ENCODE data around the gene ZNF512. TPM values are rescaled to one million over a fixed set of nuclear protein-coding genes. Genes with fewer than 3 reads are reported as not detected.
"Not testable (repeated sequence)": the region's sequence is repeated elsewhere in the genome, so short reads cannot be mapped to it uniquely, and the experiment has no call there.

Gene ZNF512, protein sequence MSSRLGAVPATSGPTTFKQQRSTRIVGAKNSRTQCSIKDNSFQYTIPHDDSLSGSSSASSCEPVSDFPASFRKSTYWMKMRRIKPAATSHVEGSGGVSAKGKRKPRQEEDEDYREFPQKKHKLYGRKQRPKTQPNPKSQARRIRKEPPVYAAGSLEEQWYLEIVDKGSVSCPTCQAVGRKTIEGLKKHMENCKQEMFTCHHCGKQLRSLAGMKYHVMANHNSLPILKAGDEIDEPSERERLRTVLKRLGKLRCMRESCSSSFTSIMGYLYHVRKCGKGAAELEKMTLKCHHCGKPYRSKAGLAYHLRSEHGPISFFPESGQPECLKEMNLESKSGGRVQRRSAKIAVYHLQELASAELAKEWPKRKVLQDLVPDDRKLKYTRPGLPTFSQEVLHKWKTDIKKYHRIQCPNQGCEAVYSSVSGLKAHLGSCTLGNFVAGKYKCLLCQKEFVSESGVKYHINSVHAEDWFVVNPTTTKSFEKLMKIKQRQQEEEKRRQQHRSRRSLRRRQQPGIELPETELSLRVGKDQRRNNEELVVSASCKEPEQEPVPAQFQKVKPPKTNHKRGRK
- polyA plus RNA-seq (2013, experiment 1 of 2; ENCODE audit: insufficient read length), result 24.0 TPM
- 25.6 TPM for polyA plus RNA-seq (2013, experiment 2 of 2; ENCODE audit: insufficient read length)

DNA sequence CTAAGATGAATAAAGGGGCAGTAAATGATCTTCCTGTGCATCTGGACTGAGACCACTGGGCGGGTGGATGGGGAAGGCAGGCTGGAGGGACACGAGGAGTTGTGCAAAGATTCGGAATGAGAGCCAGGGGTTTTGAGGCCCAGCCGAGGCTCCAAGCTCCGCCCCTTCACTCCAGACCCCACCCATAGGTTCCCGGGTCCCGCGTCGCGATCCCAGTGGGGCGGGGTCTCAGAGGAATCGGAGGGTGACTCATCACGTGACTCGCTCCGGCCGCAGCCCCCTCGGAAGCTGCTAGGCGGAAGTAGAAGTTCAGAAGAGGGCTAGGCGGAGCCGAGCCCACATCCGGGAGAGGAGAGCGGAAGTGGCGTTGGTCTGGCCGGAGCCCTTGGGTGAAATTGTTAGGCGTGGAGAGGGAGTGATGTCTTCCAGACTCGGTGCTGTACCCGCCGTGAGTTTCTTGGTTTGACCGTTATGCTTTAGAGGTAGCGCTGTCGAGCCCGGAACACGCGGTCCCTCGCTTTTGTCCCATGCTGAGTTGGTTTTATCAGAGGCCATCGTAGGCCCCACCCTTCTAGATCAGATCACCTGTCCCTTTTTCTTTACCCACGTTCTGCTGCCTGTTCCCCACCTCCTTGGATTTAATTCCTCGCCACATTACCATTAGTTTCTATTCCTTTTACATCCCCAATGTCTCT is at the start of gene ZNF512:
TSS of gene ZNF512 (plus strand) at position 348 of the 695 bp plus-strand sequence. CDS start at position 419, 71 bp downstream.
- DNase-seq, result peak; percentile 97

DNA sequence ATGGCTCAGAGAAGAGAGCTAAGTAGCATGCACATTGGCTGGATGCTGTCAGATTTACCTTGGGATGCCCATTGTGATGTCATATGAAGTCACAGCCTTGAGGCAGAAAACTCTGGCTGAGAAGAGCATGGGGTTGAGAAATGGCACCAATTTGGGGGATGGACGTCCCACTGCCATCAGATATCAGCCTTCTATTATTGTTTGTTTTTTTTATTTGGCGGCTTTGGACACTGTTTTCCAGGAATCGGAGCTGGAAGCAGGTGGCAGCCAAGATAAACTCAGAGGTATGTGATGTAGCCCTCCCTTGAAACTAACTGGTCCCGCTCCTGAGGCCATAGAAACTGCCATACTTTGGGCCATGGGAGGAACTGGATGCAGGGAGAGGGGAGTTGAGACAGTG is 45.6 kb upstream of the ZNF512 start:
- no peak for DNase-seq

DNA sequence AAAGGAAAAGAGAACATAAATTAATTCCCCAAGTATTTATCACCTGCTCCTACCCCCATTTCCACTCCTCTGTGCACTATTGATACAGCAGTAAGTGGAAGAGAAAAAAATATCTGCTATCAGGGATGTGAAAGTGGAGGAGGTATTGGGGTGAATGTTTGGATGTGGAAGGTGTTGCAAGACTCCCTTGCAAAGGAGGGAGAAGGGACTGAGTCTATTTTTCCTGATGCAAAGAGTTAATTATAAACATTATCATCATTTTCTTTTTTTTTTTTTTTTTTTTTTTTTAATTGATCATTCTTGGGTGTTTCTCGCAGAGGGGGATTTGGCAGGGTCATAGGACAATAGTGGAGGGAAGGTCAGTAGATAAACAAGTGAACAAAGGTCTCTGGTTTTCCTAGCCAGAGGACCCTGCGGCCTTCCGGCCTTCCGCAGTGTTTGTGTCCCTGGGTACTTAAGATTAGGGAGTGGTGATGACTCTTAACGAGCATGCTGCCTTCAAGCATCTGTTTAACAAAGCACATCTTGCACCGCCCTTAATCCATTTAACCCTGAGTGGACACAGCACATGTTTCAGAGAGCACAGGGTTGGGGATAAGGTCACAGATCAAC is 43.9 kb upstream of the ZNF512 start:
- DNase-seq, result not testable (repeated sequence)

DNA sequence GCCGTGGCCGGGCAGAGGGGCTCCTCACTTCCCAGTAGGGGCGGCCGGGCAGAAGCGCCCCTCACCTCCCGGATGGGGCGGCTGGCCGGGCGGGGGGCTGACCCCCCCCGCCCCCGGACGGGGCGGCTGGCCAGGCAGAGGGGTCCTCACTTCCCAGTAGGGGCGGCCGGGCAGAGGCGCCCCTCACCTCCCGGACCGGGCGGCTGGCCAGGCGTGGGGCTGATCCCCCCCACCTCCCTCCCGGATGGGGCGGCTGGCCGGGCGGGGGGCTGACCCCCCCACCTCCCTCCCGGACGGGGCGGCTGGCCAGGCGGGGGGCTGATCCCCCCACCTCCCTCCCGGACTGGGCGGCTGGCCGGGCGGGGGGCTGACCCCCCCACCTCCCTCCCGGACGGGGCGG is 43.2 kb upstream of the ZNF512 start:
- not testable (repeated sequence) for DNase-seq

DNA sequence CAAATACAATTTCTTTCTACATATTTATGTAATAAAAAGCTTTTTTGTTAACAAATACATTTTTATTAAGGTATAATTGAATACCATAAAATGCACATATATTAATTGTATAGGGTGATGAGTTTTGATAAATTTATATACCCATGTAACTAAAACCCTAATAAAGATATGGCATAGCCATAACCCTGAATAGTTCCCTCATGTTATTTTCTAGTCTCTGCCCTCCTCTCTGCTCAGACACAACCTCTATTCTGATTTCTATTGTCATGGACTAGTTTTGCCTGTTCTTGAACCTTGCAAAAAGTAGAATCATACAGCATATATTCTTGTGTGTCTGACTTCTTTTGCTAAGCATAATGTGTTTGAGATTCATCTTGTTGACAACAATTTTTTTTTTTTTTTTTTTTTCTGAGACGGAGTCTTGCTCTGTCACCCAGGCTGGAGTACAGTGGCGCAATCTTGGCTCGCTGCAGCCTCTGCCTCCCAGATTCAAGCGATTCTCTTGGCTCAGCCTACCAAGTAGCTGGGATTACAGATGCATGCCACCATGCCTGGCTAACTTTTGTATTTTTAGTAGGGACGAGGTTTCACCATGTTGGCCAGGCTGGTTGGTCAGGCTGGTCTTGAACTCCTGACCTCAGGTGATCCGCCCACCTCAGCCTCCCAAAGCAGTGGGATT is 38.6 kb upstream of the ZNF512 start:
- DNase-seq, result no peak

DNA sequence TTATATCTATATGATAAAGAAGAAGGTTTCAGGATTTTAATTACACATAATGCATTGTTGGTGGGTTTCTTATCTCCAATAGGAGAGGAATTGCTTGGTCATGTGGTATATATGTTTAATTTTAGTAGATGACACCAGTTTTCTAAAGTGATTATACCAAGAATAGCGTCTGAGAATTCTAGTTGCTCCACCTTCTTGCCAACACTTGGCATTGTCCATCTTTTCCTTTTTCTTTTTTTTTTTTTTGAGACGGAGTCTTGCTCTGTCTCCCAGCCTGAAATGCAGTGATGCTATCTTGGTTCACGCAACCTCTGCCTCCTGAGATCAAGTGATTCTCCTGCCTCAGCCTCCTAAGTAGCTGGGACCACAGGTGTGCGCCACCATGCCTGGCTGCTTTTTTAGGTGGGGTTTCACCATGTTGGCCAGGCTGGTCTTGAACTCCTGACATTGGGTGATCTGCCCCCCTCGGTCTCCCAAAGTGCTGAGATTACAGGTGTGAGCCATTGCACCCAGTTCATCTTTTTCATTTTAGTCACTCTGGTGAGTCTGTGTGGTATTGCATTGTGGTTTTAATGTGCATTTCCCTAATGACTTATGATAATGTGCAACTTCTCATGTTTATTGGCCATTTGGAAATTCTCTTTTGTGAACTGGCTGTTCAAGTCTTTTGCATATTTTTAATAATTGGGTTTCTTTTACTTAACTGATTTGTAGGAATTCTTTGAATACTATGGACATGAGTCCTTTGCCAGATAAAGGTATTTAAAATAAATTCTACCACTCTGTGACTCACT is 37.3 kb upstream of the ZNF512 start:
- DNase-seq, result peak; percentile 10

DNA sequence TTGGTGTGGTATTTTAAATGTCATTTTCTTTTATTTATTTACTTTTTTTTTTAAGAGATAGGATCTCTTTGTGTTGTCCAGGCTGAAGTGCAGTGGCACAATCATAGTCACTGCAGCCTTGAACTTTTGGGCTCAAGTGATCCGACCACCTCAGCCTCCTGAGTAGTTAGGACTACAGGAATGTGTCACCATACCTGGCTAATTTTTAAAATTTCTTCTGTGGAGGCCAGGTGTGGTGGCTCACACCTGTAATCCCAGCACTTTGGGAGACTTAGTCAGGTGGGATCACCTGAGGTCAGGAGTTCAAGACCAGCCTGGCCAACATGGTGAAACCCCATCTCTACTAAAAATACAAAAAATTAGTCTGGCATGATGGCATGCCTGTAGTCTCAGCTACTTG is 33.5 kb upstream of the ZNF512 start:
- no peak for DNase-seq

DNA sequence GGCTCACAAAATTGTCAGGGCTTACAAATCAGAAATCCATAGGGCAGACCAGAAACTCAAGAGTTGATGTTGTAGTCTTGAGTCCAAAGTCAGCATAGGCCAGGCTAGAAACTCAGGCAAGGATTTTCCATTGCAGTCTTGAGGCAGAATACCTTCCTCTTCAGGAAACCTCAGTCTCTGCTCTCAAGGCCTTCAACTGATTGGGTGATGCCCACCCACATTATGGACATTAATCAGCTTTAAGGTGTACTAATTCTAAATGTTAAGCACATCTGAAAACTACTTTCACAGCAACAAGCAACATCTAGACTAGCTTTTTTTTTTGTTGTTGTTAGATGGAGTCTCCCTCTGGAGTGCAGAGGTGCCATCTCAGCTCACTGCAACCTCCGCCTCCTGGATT is 31.3 kb upstream of the ZNF512 start:
- no peak for DNase-seq

DNA sequence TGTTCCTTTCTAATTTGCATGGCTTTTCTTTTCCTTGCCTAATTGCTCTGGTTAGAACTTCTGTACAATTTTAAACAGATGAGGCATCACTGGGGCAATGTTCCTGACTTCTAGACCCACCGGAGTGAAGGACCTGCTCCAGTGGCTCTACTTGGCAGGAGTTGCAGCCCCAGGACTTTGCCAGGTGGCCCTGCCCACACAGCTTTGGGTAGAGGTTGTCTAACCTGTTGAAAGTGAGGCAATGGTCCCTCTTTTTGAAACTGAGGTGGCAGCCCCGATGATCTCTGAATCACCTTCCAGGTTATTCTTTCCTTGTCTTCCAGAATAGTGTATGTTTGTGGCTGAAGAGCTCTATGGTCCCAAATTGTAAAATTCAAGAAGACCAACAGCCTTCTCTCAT is 29.9 kb upstream of the ZNF512 start:
- no peak for DNase-seq

DNA sequence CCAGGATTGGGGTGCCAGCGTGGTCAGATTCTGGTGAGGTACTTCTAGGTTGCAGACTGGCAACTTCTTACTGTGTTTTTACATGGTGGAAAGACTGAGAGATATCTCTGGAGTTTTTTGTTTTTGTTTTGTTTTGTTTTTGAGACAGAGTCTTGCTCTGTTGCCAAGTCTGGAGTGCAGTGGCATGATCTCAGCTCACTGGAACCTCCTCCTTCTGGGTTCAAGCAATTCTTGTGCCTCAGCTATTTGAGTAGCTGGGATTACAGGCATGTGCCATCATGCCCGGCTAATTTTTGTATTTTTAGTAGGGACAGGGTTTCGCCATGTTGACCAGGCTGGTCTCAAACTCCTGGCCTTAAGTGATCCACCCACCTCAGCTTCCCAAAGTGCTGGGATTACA is 28.4 kb upstream of the ZNF512 start:
- DNase-seq, result not testable (repeated sequence)

DNA sequence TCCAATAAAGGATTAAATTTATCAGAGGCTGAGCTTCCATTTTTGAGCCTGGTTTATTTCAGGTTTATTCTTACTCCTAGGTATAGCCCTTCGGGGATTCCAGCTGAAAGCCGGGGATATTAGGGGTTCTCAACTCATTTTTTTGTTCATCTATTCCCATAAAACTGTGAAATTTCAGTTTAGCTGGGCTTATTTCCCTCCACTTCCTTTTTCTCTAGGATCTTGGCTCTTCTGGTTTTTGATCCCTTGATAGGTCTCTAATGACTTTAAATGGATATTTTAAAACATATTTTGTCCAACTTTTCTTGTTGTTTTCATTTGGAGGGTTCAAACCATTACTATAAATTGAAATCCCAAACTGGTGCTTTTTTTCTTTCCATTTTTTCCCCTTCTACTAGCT is 23.6 kb upstream of the ZNF512 start:
- no peak for DNase-seq

DNA sequence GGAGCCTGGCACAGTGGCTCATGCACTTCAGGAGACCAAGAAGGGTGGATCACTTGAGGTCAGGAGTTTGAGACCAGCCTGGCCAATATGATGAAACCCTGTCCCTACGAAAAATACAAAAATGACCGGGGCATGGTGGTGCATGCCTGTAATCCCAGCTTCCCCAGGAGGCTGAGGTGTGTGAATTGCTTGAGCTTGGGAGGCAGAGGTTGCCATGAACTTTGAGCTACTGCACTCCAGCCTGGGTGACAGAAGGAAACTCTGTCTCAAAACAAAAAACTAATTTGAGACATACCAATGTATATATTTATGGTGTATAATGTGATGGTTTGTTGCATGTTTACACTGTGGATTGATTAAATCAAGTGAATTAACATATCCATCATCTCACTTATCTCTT is 21.8 kb upstream of the ZNF512 start:
- no peak for DNase-seq

DNA sequence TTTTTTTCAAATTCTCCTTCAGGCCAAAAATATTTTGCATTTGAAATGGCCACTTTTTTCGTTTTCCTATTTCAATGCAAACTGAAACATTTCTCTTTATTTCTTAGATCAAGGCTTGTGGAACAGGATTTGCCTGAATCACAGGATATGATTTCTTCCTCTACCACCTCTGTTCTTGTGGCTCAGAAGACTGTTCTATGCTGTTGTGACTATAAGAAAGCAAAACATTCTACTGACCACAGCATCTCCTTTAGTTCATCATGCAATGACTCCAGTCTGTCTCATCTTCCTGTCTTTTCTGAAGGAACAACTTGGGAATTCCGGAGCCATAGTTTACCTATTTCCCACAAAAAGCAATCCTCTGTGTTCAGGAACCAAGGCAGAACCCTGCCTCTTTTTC is 16.2 kb upstream of the ZNF512 start:
- peak; percentile 56 for DNase-seq

DNA sequence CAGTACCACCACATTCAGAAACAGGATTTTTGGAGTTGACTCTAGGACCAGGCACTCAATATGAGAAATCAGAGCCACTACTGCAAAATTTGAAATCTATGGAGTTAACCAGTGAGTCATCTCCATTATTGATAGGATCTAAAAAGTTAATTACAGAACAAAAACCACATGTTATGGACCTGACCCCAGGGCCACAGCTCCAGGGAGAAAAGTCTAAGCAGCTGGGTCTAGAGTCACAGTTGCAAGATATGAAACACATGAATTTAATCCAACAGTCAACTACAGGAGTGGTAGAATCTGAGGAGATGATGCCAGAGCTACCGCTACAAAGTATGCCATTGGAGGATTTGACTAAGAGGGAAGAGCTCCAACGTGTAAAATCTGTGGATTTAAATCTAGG is 13.4 kb upstream of the ZNF512 start:
- no peak for DNase-seq

DNA sequence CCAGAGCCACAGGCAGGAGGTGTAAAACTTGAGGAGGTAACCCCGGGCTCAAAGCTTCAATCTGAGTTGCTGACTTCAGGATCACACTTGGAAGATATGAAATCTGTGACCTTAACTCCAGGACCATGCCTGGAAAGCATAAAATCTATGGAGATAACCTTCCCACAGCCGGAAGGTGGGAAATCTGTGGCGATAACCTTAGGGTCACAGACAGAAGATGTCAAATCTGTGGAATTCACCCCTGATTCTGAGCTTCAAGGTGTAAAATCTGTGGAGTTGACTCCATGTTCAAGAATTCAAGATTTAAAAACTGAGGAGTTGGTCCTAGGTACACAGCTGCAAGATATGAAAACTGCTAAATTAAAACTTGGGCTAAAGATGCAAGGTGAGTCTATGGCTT is 11.6 kb upstream of the ZNF512 start:
- DNase-seq, result no peak

DNA sequence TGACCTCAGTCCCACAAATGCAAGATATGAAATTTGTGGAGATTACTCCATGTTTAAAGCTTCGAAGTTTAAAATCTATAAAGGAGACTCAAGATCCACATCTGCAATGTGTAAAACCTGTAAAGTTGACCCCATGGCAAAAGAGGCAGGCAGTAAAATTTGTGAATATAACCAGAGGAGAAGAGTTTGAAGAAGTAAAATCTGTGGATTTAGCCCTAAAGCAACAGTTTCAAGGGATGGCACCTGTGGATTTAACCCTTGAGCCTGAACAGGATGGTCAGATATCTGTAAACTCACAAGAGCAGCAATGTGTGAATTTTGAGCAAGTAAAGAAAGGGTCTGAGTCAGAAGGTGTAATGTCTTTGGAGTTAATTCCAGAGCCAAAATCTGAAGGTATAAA is 11.2 kb upstream of the ZNF512 start:
- DNase-seq, result no peak

DNA sequence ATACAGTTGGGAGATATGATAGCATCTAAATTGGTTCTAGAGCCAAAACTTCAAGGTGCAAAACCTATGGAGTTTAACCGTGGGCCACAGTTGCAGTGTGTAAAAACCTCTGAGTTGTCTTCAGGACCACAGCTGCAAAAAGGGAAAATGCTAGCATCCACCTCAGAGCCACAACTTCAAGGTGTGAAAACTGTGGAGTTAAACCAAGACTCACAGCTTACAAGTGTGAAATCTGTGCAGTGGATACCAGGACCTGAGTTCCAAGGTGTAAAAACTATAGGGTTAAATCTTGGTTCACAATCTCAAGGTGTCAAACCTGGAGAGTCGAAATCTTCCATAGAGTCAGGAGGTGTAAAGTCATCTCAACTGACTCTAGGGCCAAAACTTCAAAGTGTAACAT is 10.4 kb upstream of the ZNF512 start:
- DNase-seq, result no peak

DNA sequence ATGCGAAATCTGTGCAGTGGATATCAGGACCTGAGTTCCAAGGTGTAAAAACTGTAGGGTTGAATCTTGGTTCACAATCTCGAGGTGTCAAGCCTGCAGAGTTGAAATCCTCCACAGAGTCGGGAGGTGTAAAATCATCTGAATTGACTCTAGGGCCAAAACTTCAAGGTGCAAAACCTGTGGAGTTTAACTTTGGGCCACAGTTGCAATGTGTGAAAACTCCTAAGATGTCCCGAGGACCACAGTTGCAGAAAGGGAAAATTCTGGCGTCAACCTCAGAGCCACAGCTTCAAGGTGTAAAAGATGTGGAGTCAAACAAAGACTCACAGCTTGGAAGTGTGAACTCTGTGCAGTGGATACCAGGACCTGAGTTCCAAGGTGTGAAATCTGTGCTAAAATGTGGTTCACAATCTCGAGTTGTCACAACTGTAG is 9.8 kb upstream of the ZNF512 start:
- DNase-seq, result no peak

DNA sequence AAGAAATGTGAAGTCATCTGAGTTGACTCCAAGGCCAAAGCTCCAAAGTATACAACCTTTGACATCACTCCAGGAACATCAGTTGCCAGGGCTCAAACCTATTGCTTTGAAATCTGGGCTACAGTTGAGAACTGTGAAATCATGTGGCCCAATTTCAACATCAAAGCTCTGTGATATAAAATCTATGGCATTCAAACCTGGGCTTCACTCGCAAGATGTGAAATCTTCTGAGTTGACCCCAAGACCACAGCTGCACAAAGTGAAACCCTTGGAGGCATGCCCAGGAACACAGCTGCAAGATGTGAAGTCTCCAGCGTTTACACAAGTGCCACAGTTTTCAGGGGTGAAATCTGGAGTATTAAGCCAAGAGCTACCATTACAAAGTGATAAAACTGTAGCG is 9.4 kb upstream of the ZNF512 start:
- DNase-seq, result no peak

DNA sequence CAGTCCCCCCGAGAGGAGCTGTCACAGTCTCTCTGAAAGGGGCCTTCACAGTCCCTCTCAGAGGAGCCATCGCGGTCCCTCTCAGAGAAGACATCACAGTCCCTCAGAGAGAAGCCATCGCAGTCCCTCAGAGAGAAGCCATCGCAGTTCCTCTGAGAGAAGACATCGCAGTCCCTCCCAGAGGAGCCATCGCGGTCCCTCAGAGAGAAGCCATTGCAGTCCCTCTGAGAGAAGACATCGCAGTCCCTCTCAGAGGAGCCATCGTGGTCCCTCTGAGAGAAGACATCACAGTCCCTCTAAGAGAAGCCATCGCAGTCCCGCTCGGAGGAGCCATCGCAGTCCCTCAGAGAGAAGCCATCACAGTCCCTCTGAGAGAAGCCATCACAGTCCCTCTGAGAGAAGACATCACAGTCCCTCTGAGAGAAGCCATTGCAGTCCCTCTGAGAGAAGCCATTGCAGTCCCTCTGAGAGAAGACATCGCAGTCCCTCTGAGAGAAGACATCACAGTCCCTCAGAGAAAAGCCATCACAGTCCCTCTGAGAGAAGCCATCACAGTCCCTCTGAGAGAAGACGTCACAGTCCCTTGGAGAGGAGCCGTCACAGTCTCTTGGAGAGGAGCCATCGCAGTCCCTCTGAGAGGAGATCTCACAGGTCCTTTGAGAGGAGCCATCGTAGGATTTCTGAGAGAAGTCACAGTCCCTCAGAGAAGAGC is 1.3 kb upstream of the ZNF512 start:
- DNase-seq, result no peak

DNA sequence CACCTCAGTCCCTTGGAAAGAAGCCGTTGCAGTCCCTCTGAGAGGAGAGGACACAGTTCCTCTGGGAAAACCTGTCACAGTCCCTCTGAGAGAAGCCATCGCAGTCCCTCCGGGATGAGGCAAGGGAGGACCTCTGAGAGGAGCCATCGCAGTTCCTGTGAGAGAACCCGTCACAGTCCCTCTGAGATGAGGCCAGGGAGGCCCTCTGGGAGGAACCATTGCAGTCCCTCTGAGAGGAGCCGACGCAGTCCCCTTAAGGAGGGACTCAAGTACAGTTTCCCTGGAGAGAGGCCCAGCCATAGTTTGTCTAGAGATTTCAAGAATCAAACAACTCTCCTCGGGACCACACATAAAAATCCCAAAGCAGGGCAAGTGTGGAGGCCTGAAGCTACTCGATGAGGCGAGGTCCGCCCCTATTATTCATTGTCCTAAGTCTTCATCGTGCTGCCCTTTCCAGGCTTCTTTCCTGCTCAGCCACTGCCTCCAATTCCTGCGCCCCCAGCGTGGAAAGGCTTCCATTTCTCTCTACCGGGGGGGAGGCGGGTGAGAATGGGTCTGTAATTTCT is 630 bp upstream of the ZNF512 start:
- no peak for DNase-seq

Measured in fibroblast of skin of scalp (primary cell).